IPS-NIHi11 (cell line): Measurements from ENCODE around the gene KLRC4.
A peak's percentile ranks its signal among the peaks of the same experiment; 100 is the strongest.
"Not testable (repeated sequence)": the region's sequence is repeated elsewhere in the genome, so short reads cannot be mapped to it uniquely, and the experiment has no call there.

ENCODE experiments used
- DNase-seq: peaks from one replicate; pipeline ENCODE4 v3.0.0; 2012; ENCODE audit warnings: mixed read lengths, low spot score

Gene KLRC4

DNA sequence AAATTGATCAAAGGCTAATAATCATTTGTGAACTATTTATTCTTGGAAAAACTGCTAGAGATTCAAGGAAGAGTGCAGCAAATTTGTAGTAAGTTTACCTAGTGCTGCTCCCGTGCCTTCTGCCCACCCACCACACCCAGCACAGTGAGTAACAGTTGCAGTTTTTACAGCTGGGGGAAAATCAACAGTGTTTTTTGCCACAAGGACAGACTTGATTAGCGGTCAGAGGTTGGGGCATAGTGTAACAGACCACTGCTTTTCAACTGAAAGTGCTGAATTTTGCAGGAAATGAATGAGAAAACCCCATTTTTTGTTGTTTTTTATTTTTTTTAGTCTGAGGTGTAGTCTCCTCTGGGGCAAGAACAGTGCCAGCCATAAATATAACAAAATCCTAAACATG is 12.3 kb downstream of the KLRC4 start:
- no peak for DNase-seq

DNA sequence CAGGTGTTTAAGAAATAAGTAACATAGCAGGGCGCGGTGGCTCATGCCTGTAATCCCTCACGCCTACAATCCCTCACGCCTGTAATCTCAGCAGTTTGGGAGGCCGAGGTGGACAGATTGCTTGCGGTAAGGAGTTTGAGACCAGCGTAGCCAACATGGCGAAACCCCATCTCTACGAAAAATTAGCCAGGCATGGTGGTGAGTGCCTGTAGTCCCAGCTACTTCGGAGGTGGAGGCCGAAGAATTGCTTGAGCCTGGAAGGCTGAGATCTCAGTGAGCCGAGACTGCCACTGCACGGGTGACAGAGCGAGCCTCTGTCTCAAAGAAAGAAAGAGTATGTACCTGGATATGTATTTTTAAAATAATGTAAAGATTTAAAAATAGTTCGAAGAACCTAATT is 13.4 kb downstream of the KLRC4 start:
- not testable (repeated sequence) for DNase-seq

DNA sequence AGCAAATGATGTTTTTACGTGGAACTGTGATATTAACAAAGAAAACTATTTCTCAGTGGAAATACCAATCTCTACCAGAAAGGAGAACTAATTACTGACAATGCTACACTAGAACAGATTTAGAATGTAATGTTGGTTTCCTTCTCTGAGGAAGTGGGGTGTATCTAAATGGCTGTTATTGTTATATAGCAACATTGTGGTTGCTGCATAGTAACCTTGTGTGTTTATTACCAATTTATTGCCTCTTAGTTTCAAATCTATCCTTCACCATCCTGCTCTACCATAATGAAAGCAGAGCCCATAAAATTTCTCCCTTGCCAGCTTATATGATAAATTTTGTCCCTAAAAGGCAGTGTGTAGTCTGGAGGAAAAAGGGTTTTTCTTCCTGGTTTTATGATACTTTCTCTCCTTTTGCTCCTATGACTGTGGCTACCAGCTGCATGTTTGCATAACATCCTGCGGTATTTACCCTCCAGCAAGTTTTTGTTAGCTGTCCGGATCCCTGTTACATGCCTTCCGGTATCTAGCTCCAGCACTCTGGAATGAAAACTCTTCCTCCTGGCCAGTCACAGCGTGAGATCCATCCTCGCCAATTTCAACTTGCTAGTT is 14.1 kb downstream of the KLRC4 start:
- peak; percentile 13 for DNase-seq

DNA sequence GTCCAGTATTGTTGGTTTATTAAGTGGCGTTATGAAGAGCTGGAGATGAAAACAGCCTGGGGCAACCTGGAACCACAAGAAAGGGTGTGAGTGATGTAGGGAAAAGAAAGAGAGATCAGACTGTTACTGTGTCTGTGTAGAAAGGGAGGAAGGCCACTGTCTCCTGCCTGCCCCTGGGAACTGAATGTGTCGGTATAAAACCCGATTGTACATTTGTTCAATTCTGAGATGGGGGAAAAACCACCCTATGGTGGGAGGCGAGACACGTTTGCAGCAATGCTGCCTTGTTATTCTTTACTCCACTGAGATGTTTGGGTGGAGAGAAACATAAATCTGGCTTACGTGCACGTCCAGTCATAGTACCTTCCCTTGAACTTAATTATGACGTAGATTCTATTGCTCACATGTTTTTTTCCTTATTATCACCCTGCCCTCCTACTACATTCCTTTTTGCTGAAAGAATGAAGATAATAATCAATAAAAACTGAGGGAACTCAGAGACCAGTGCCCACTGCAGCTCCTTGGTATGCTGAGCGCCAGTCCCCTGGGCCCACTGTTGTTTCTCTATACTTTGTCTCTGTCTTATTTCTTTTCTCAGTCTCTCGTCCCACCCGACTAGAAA is 14.9 kb downstream of the KLRC4 start:
- not testable (repeated sequence) for DNase-seq

DNA sequence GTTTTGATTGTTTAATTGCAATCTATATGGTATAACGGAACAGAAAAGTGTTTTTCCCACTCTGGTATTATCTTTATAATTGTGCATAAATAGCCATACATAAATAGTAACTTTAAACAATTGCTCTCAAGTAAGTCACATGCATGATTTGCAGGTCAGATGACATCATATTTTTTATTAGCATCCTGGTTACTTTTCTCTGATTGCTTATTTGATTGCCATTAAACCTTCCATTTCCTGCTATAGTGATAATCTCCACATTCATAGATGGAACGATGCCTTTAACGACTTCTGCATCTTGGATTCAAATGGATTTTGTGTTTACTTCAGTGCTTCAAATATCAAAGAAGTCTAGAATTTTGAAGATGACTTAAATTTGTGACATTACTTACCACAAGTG is 16.3 kb downstream of the KLRC4 start:
- DNase-seq, result no peak

DNA sequence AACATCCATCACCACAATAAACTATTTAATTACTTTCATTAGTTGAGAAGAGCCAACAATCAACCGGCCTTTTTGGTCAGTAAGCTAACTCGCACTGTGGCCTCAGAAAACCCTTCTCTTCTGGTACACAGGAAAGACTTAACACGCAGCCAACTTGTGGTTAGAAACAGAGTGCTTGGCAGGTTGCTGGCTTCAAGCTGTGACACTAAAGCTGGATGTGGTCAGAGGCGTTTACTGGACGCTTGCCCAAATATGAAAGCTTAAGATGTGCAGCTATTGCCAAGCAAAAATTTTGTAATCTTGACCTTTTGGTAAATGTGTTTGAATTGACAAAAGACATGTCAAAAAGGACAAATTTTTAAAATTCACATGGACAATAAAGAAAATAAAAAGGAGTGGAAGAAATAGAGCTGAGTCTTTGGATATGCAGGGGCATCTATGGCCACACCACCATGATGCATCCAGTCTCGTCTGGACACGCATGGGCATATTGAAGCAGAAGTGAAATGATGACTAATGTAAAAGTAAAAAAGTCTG is 17.1 kb downstream of the KLRC4 start:
- peak; percentile 53 for DNase-seq

DNA sequence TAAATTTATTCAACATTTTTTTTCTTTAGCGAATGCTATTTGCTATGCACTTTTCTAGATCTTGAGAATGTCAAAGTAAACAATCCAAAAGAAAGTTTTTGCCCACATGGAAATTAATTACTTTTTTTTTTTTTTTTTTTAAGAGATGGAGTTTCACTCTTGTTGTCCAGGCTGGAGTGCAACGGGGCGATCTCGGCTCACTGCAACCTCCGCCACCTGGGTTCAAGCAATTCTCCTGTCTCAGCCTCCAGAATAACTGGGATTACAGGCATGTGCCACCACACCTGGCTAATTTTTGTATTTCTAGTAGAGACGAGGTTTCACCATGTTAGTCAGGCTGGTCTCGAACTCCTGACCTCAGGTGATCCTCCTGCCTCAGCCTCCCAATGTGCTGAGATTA is 18.6 kb downstream of the KLRC4 start:
- DNase-seq, result not testable (repeated sequence)

DNA sequence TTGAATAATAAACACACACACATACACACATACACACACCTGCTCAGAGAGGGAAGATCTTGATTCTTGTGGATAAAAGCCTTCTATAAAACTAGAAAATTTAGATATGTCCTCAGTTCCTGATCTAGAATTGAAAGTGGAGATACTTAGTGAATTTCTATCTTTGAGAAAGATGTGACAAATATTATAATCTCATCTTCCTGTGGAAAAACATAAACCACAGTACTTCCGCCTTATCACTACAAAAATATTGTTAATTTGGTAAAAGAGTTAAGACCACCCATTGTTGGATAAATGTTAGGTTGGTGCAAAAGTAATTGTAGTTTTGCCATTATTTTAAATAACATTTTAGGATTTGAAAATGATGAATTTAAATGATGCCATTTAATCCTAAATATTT is 19.7 kb downstream of the KLRC4 start, which contains the start of gene KLRK1:
KLRK1 (minus strand) TSS at position 138 of the 400 bp plus-strand sequence. CDS start 1,231 bp downstream, outside the sequence.
- no peak for DNase-seq

DNA sequence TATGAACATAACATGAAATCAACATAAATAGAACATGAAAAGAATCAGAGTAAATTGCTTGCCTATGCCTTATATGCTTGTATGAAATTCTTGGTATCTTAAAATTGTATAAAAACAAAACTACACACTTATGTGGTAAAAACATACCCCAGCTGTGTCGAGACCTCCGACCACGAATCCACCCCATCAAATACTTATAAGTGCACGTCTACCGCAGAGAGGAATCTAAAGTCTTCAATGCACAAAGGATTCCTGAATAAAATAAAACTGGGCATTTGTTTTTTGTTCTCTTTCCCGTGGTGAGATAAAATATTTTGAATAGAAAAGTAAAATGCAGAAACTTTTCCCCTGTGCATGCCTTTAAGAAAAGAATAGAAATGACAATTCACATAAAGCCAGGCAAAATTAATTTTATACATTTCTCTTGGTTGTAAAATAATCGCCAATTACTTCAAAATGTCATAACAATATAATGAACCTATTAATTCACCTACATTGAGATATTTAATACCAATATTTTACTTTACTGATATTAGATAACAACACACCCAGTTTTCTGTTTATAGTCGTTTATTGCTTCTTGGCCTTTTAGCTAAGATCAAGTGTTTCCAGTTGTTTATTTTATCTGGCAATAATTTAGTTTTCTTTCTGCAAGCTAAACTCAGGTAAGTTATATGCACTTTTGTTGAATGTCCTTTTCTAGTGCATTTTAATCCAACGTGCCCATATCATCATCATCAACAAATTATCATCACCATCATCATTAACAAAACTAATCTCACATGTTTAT is 20.7 kb downstream of the KLRC4 start:
- DNase-seq, result no peak

DNA sequence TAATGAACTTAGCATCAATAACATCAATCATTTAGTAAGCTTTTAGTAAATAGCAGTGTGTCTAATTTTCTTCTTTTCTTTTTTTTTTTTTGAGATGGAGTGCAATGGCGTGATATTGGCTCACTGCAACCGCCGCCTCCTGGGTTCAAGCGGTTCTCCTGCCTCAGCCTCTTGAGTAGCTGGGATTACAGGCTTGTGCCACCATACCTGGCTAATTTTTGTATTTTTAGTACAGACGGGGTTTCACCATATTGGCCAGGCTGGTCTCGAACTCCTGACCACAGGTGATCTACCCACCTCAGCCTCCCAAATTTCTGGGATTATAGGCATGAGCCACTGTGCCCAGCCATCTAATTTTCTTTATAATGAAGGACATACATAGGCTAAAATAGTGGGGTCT is 22.1 kb downstream of the KLRC4 start:
- not testable (repeated sequence) for DNase-seq

DNA sequence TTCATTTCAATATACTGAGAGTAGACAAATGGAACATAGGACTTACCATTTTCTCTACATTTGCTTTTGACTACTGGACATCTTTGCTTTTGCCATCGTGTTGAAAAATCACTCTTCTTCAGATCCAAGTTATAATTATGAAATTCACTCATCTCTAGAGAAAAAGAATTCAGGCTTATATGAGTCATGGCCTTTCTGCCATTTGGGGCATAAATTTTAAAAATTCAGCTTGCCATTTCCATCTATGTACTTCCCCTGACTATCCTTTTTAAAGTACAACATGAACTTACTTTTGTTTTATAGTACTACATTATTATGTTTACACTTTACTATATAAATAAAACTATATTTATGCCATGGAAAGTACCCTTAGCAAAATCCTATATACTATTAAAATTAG is 22.7 kb downstream of the KLRC4 start:
- DNase-seq, result no peak

DNA sequence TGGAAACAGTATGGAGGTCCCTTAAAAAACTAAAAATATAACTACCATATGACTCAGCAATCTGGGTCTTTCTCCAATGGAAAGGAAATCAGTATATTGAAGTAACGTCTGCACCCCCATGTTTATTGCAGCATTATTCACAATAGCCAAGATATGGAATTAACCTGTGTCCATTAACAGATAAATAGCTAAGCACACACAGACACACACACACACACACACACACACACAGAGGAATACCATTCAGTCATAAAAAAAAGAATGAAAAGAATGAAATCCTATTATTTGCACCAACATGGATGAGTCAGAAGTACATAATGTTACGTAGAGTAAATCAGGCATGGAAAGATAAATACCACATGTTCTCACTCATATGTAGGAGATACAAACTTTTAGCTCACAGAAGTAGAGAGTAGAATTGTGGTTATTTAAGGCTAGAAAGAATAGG is 24.4 kb downstream of the KLRC4 start:
- no peak for DNase-seq

DNA sequence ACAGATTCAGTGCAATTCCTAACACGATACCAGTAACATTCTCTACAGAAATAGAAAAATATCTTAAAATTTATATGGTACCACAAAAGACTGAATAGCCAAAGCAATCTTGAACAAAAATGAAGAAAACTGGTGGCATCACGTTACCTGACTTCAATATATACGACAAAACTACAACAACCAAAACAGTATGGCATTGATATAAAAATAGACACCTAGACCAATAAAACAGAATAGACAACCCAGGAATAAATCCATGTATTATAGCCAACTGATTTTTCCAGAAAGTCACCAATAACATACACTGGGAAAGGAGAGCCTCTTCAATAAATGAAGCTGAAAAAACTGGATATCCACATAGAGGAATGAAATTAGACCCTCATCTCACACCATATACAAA is 25.4 kb downstream of the KLRC4 start:
- DNase-seq, result no peak

DNA sequence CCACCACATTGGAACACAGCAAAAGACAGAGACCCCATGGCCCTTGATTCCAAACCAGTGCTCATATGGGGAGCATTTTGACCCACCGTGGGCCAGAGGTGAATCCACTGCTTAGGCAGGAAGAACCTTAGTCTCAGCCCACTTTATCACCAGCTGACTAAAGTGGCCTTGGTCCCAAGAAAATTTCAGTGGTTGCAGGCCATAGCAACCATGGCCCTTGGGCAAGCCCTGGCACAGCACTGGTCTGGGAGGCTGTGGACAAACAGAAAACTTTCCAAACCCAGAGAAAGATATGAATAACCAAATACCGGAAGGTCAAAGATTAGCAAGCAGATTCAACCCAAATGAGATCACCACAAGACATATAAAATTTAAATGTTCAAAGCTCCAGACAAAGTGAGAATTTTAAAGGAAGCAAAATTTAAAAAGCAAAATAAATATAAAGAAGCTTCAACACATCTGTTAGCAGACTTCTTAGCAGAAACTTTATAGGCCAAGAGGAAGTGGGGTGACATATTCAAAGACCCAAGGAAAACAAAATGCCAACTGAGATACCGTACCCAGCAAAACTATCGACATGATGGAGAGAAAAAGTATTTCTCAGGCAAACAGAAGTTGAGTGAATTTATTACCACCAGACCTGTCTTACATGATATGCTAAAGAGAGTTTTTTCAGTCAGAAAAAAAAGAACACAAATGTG is 27.5 kb downstream of the KLRC4 start:
- DNase-seq, result no peak

DNA sequence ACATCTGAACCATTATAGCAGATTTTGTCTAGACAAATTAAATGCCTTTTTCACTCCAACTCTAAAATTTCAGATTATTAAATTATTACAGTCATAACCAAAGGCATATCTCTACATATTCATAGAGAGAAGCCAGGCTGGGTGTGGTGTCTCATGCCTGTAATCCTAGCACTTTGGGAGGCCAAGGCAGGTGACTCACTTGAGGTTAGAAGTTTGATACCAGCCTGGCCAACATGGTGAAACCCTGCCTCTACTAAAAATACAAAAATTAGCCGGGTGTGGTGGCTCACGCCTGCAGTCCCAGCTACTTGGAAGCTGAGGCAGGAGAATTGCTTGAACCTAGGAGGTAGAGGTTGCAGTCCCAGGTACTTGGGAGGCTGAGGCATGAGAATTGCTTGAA is 30.8 kb downstream of the KLRC4 start:
- not testable (repeated sequence) for DNase-seq

DNA sequence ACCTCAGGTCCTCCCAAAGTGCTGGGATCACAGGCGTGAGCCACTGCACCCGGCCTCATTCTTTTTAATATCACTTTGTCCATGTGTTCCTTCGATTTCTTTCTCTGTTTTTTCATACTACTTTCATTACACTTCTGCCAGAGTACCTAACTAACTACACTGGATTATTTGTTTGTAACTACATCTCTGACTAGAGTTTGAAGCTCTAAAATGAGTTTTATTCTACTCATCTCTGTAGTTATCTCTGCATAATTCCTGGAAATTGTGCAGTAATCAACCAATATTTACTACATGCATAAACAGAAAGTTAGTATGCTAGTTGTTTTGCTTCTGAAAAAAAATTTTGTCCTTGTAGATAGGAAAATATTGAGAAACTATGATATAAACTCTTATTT is 34.9 kb downstream of the KLRC4 start:
- no peak for DNase-seq

DNA sequence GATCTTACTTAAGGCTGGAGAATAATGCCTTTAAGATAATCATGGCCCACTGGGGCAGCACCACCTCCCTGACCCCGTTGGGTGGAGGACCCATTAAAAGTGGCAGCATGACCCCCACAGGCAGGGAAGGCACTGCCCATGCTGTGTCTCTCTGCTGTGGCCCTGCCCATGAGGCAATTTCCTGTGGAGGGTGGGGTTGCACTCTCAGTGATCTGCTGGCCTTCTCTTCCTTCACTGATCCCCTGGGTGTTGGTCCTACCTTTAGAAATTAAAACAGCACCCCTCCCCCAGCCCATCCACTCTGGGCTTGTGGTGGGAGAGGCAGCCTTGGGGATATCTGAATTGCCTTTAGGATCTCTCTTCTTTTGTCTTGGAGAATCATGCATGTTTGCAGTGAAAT is 37.0 kb downstream of the KLRC4 start:
- DNase-seq, result no peak

DNA sequence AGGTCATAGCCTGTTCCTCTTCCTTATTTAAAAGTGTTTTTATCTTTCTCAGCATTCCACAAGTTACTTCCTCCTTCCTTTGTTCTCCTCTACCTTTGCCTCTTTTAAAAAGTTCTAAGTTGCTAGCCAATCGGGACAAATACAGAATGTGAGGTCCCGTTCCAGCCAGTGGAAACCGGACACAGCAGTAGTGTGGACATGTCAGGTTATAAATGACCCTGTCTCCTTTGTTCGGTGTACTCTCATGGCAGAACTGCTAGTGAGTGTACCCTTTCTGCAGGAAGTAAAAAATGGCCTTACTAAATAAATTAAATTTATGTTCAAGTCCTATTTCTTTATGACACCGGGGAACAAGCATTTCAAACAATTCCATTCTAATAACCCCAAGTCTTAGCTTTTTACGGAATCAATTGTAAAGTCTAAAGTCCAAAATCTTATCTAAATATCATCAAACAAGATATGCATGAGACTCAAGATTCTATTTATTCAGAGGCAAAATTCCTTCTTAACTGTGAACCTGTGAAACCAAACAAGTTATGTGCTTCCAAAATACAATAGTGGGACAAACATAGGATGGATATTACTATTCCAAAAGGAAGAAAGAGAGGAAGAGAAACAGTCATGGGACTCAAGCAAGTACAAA is 37.5 kb downstream of the KLRC4 start:
- DNase-seq, result not testable (repeated sequence)

DNA sequence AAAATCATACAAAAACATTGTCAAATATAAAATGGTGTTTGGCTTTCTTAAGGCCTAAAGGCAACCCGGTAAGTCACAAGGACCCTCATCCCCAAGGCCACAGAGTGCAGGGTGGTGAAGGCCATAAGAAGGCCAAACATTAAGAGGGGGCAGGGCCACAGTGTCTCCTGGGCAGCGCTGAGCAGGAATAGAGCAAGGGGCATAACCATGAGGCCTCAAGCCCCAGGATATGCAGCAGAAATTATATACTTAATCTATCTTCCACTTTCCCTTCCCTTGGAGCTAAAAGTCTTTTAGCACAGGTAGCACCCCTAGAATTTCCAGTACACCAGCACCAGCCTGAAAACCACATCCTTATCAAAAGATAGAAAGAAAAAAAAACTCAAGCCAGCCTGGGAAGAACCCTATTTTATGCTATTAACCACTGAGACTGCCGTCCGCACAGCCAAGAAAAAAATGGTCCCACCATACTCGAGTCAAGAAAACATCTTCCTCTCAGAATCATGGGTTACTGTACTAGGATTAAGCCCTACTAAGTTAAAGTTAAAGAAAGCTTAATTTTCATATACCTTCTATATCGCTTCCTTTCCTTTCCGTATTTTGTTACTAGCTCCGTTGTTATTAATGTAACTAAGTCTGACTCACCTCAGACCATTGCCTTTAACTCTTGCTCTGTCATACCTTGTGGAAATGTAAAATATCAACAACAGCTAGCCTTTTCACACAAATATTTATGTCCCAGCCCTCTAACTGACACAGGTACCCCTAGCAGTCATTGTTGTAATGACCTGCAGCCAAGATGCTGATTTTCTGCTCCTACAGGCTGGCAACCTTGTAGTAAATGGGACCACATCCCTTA is 39.8 kb downstream of the KLRC4 start:
- no peak for DNase-seq
